H1 (cell line): ENCODE data around the gene KANSL1. TPM values are rescaled to one million over a fixed set of nuclear protein-coding genes. Genes with fewer than 3 reads are reported as not detected.

ENCODE experiments used
- CHD7 ChIP-seq: fragments of 300-600 bp; sonication (generic); IDR thresholded peaks from 2 replicates; pipeline ENCODE4 v1.7.1; 2012; ENCODE audit warnings: low read length, moderate library complexity, mild to moderate bottlenecking, inconsistent platforms; ENCODE audit not compliant: insufficient replicate concordance
- CREB1 ChIP-seq: IDR thresholded peaks from 2 replicates; pipeline ENCODE4 v1.6.1; 2012; ENCODE audit warnings: inconsistent platforms
- EZH2 ChIP-seq: fragments of 200-600 bp; sonication (generic); IDR thresholded peaks from 2 replicates; pipeline ENCODE4 v1.7.1; 2012; ENCODE audit warnings: low read depth, mild to moderate bottlenecking, moderate library complexity, low read length, inconsistent platforms; ENCODE audit not compliant: severe bottlenecking
- HDAC6 ChIP-seq: IDR thresholded peaks from one replicate; pipeline ENCODE4 v1.7.1; 2012; ENCODE audit warnings: low read depth, mild to moderate bottlenecking, inconsistent platforms, low read length, moderate library complexity
- KDM5A ChIP-seq: fragments of 200-600 bp; IDR thresholded peaks from 2 replicates; pipeline ENCODE4 v1.7.1; 2012; ENCODE audit warnings: mild to moderate bottlenecking, low read length, inconsistent platforms, mixed read lengths
- RAD21 ChIP-seq, 2 experiments: IDR thresholded peaks in 1 of 2; conservative IDR thresholded peaks in 1 of 2; 2 replicates each; pipeline ENCODE4 v1.6.1; 2011; ENCODE audit warnings: low read depth in 2 of 2, low read length in 2 of 2, improper control_type of control experiment in 1 of 2, inconsistent platforms in 1 of 2, mild to moderate bottlenecking in 1 of 2, moderate library complexity in 1 of 2
- RBBP5 ChIP-seq: IDR thresholded peaks from 2 replicates; pipeline ENCODE4 v1.7.1; 2012; ENCODE audit warnings: low read depth, mild to moderate bottlenecking, inconsistent platforms, low read length, moderate library complexity, borderline replicate concordance
- ZNF274 ChIP-seq: IDR thresholded peaks from 2 replicates; pipeline ENCODE4 v1.7.0; 2012; ENCODE audit warnings: low read length, borderline replicate concordance; ENCODE audit errors: extremely low read depth
- polyA plus RNA-seq, 7 experiments: library from polyadenylated mRNA; depleted of rRNA in 3 of 7; stranded (reverse) in 5 of 7; unstranded in 2 of 7; fragments of >200 nt in 5 of 7; fragments of 200-250 nt in 2 of 7; gene quantifications; 1 replicate in 5 of 7; 2 replicates in 1 of 7; 4 replicates in 1 of 7; pipeline versions ENCODE4 v1.2.1 to v1.2.3, GENCODE V29; 2011 to 2013; ENCODE audit warnings: missing spikeins in 2 of 7, mixed read lengths in 2 of 7
- total RNA-seq: library from RNA; stranded (reverse); fragmentation: NEBNext Ultra II Directional; extraction: Animal tissue kit (Norgen Biotek cat#: 25700); gene quantifications from 2 replicates; pipeline ENCODE4 v1.2.1, GENCODE V29; 2021

Gene KANSL1
- total and polyA plus RNA-seq, 2 of the 8 experiments (the other 6 are each of a cell fraction or from before 2014, with no cell fraction given) = 34.0 to 128 TPM

- no peak for TF ChIP-seq CHD7
- TF ChIP-seq RAD21 (IDR thresholded peaks at IDR 0.05 in 1 of 2, conservative IDR thresholded peaks at IDR 0.05 in 1 of 2; ENCODE audit: low read depth in 2 of 2, low read length in 2 of 2) = no peak
- TF ChIP-seq CREB1 = no peak
- TF ChIP-seq KDM5A = no peak
- no peak for TF ChIP-seq HDAC6
- no peak for TF ChIP-seq EZH2
- no peak for TF ChIP-seq ZNF274
- TF ChIP-seq RBBP5 = no peak
Observed at GRCh38 chr17:46001390-46002310, 191.6 kb downstream of the KANSL1 start (continued).
